A375 (cell line): ENCODE measurements around the gene ARID2. TPM values are rescaled to one million over a fixed set of nuclear protein-coding genes. Genes with fewer than 3 reads are reported as not detected.

Source experiments
- small RNA-seq: library from RNA; depleted of rRNA; stranded (forward); fragments of <200 nt; gene quantifications from one replicate; pipeline ENCODE3, GENCODE V24; 2014
- total RNA-seq: library from RNA; depleted of rRNA; stranded (reverse); fragments of >200 nt; shearing (Covaris generic); gene quantifications from 2 replicates; pipeline ENCODE4 v1.2.3, GENCODE V29; 2014; rRNA removed

ARID2 gene
- 15.3 and 15.8 TPM in 2 replicates for total RNA-seq

GRCh38 chr12:45729233-45730083, at the start of gene ARID2:
Gene ARID2 (plus strand): TSS chr12:45729706. CDS start chr12:45729837, 131 bp downstream.

Small RNA genes within 50 kb of the gene (small RNA-seq; reads per million reads assigned to genes)
- gene RN7SL246P = not detected
